Keratinocyte (primary cell): ENCODE data around the gene ABI3BP. TPM values are rescaled to one million over a fixed set of nuclear protein-coding genes. Genes with fewer than 3 reads are reported as not detected.
A peak's percentile ranks its signal among the peaks of the same experiment; 100 is the strongest.

ENCODE experiments used
- DNase-seq: peaks from one replicate; pipeline ENCODE4 v3.0.0-alpha.2; 2011; ENCODE audit warnings: low read depth, missing footprints, low spot score
- FAIRE-seq: peaks from 2 replicates; lab custom pipeline; 2011; peaks lifted over from hg19 to GRCh38; lab: Jason Lieb, UNC
- H2AFZ ChIP-seq: 2 replicates; pipeline ENCODE4 v1.6.0; 2012; ENCODE audit warnings: low read length, control low read depth, inconsistent platforms; ENCODE audit not compliant: control insufficient read depth
- H3K27ac ChIP-seq: 2 replicates; pipeline ENCODE4 v1.5.1; 2011; ENCODE audit warnings: low read length; ENCODE audit not compliant: control insufficient read depth, insufficient read depth
- H3K27me3 ChIP-seq: 3 replicates; pipeline ENCODE4 v1.6.0; 2011; ENCODE audit warnings: low read length; ENCODE audit not compliant: control insufficient read depth, insufficient read depth; ENCODE audit errors: extremely low read depth
- H3K36me3 ChIP-seq, 2 experiments: 2 replicates in 1 of 2; 3 replicates in 1 of 2; pipeline ENCODE4 v1.5.1; 2011; ENCODE audit warnings: low read length in 2 of 2, mild to moderate bottlenecking in 1 of 2; ENCODE audit not compliant: control insufficient read depth in 2 of 2, insufficient read depth in 2 of 2; ENCODE audit errors: extremely low read depth in 1 of 2
- H3K4me1 ChIP-seq: 3 replicates; pipeline ENCODE4 v1.5.1; 2011; ENCODE audit warnings: low read length; ENCODE audit not compliant: control insufficient read depth, insufficient read depth; ENCODE audit errors: extremely low read depth
- H3K4me2 ChIP-seq: 3 replicates; pipeline ENCODE4 v1.6.0; 2011; ENCODE audit warnings: low read depth, low read length; ENCODE audit not compliant: control insufficient read depth, insufficient read depth; ENCODE audit errors: extremely low read depth
- H3K4me3 ChIP-seq, 3 experiments: fragments of 200-600 bp in 1 of 3; sonication (generic) in 1 of 3; 2 replicates in 2 of 3; 3 replicates in 1 of 3; pipeline ENCODE4 v1.5.1; 2011 to 2016; ENCODE audit warnings: low read length in 3 of 3, mild to moderate bottlenecking in 3 of 3, control low read depth in 2 of 3, inconsistent platforms in 1 of 3, low read depth in 1 of 3, mixed read lengths in 1 of 3, mixed run types in 1 of 3, moderate library complexity in 1 of 3; ENCODE audit not compliant: control insufficient read depth in 2 of 3, insufficient read depth in 2 of 3; ENCODE audit errors: extremely low read depth in 1 of 3
- H3K79me2 ChIP-seq: 2 replicates; pipeline ENCODE4 v1.6.0; 2012; ENCODE audit warnings: low read length; ENCODE audit not compliant: control insufficient read depth, insufficient read depth
- H3K9ac ChIP-seq: 3 replicates; pipeline ENCODE4 v1.6.0; 2011; ENCODE audit warnings: low read length; ENCODE audit not compliant: control insufficient read depth, insufficient read depth; ENCODE audit errors: extremely low read depth
- H3K9me1 ChIP-seq: 3 replicates; pipeline ENCODE4 v1.6.0; 2011; ENCODE audit warnings: low read length; ENCODE audit not compliant: control insufficient read depth, insufficient read depth; ENCODE audit errors: extremely low read depth
- H3K9me3 ChIP-seq: 2 replicates; pipeline ENCODE4 v1.5.1; 2012; ENCODE audit warnings: low read depth, low read length; ENCODE audit not compliant: control insufficient read depth
- H4K20me1 ChIP-seq: 3 replicates; pipeline ENCODE4 v1.6.0; 2011; ENCODE audit warnings: low read length; ENCODE audit not compliant: control insufficient read depth, insufficient read depth; ENCODE audit errors: extremely low read depth
- EZH2 ChIP-seq: IDR thresholded peaks from one replicate; pipeline ENCODE4 v1.6.1; 2012; ENCODE audit warnings: inconsistent platforms, mild to moderate bottlenecking, low read length, moderate library complexity
- dilution Hi-C: fragments of 300-500 bp; cut with MboI; formaldehyde crosslinking; loops from one replicate; pipeline ENCODE4 v1.7.0; 2020; ENCODE audit warnings: low sequenced_read_pairs; ENCODE audit not compliant: extremely low pct_ligation_motif_present
- polyA plus RNA-seq, 5 experiments: library from polyadenylated mRNA; depleted of rRNA in 3 of 5; stranded (reverse) in 3 of 5; stranded (forward) in 1 of 5; unstranded in 1 of 5; fragments of >200 nt; gene quantifications; 1 replicate in 1 of 5; 2 replicates in 3 of 5; 3 replicates in 1 of 5; pipeline versions ENCODE4 v1.2.1 to v1.2.3, GENCODE V29; 2011 to 2012; ENCODE audit warnings: missing spikeins in 2 of 5, low read depth in 1 of 5, low replicate concordance in 1 of 5
- TF ChIP-seq, protein P1 (sequence below), 3 experiments: IDR thresholded peaks in 1 of 3; conservative IDR thresholded peaks in 1 of 3; optimal IDR thresholded peaks in 1 of 3; 2 replicates in 2 of 3; 3 replicates in 1 of 3; pipeline versions ENCODE3 to v1.5.1; 2011; ENCODE audit warnings: low read length in 3 of 3, mild to moderate bottlenecking in 3 of 3, moderate library complexity in 2 of 3, control low read depth in 1 of 3, inconsistent platforms in 1 of 3; ENCODE audit not compliant: insufficient read depth in 2 of 3; ENCODE audit errors: extremely low read depth in 1 of 3

Gene ABI3BP
- polyA plus RNA-seq, 1 donor (not counting 4 experiments of a cell fraction or from before 2014, with no cell fraction given): 0.59 TPM

DNA sequence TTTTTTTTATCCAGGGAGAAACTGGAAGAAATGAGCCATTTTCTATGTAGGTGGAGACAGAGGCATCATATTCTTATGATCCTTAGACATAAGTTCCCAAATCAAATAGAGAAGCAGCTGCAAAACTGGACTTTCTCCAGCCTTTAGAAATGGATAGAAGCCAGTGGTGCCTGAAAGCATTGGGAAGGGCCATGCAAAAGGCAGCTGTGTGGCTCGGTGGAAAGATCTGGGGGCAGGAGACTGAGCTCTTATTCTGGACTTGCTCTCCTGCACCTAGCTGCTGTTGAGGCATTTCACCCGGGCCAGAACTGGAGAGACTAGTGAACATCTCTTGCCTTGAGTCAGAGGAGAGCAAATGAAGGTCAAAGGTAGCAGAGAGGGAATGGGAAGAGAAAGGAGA is 210.9 kb downstream of the ABI3BP start:
- FAIRE-seq: no peak
- dilution Hi-C loops: loop anchor here (25.0 kb wide), 1 partner anchor 105 kb away; no protein-coding TSS in a partner anchor
- H3K4me2 ChIP-seq: no peak overlapping the region
- H3K4me3 ChIP-seq: no peak overlapping the region
- TF ChIP-seq, protein P1, sequence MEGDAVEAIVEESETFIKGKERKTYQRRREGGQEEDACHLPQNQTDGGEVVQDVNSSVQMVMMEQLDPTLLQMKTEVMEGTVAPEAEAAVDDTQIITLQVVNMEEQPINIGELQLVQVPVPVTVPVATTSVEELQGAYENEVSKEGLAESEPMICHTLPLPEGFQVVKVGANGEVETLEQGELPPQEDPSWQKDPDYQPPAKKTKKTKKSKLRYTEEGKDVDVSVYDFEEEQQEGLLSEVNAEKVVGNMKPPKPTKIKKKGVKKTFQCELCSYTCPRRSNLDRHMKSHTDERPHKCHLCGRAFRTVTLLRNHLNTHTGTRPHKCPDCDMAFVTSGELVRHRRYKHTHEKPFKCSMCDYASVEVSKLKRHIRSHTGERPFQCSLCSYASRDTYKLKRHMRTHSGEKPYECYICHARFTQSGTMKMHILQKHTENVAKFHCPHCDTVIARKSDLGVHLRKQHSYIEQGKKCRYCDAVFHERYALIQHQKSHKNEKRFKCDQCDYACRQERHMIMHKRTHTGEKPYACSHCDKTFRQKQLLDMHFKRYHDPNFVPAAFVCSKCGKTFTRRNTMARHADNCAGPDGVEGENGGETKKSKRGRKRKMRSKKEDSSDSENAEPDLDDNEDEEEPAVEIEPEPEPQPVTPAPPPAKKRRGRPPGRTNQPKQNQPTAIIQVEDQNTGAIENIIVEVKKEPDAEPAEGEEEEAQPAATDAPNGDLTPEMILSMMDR (optimal IDR thresholded peaks at IDR 0.05 in 1 of 3, IDR thresholded peaks at IDR 0.05 in 1 of 3, conservative IDR thresholded peaks at IDR 0.05 in 1 of 3; ENCODE audit: extremely low read depth in 1 of 3, insufficient read depth in 2 of 3, low read length in 3 of 3): no peak
- peaks cover 7% of the 10 kb centered on the region for H3K4me1 ChIP-seq
- no peak for DNase-seq
- H3K9me3 ChIP-seq: no peaks in the 10 kb centered on the region
- H3K27me3 ChIP-seq: no peaks in the 10 kb centered on the region
- H3K36me3 ChIP-seq: no peaks in the 10 kb centered on the region
- H3K9me1 ChIP-seq: no peaks in the 10 kb centered on the region
- H3K27ac ChIP-seq: no peak overlapping the region
- H3K9ac ChIP-seq: no peak overlapping the region
- H2AFZ ChIP-seq: no peak overlapping the region
- no peaks in the 10 kb centered on the region for H4K20me1 ChIP-seq
- no peaks in the 10 kb centered on the region for H3K79me2 ChIP-seq

DNA sequence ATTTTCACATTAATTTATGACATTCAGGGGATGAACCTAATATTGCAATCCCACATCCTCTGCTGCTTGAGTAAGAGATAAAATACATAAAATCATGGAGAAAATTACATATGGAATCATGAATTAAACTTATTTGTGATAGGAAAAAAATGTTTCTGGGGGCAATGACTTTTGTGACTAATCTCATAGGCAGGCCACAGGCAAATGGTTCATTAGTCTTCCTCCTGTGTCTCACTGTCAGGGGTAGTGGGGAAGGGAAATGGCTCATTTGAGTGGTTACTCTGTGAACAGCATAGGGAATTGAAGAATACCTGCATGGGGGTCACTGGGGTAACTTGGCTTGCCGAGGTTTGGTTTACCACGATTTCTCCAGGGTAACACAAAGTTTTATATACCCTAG is 211.9 kb downstream of the ABI3BP start:
- no peaks in the 10 kb centered on the region for H3K27me3 ChIP-seq
- no peak overlapping the region for H2AFZ ChIP-seq
- H3K4me3 ChIP-seq: no peak overlapping the region
- H3K27ac ChIP-seq: no peak overlapping the region
- no peaks in the 10 kb centered on the region for H3K9me1 ChIP-seq
- peaks cover 12% of the 10 kb centered on the region for H3K4me1 ChIP-seq
- no peaks in the 10 kb centered on the region for H3K9me3 ChIP-seq
- FAIRE-seq (peak; percentile 73), DNase-seq (no peak)
- H3K4me2 ChIP-seq: no peak overlapping the region
- no peak overlapping the region for H3K9ac ChIP-seq
- H4K20me1 ChIP-seq: no peaks in the 10 kb centered on the region
- no peaks in the 10 kb centered on the region for H3K36me3 ChIP-seq
- TF ChIP-seq EZH2: no peak
- TF ChIP-seq, protein P1 (optimal IDR thresholded peaks at IDR 0.05 in 1 of 3, IDR thresholded peaks at IDR 0.05 in 1 of 3, conservative IDR thresholded peaks at IDR 0.05 in 1 of 3; ENCODE audit: extremely low read depth in 1 of 3, insufficient read depth in 2 of 3, low read length in 3 of 3): no peak
- dilution Hi-C loops: loop anchor here (25.0 kb wide), 1 partner anchor 106 kb away; no protein-coding TSS in a partner anchor
- no peaks in the 10 kb centered on the region for H3K79me2 ChIP-seq
